HEK293 (cell line): ENCODE data around the gene EIF3F.

ENCODE experiments used
- ATF2 ChIP-seq: fragments of 450-650 bp; formaldehyde crosslinking; IDR thresholded peaks from 2 replicates; pipeline ENCODE4 v1.5.1; 2016; ENCODE audit warnings: missing biosample characterization, missing genetic modification characterization, low read depth
- HOXC10 ChIP-seq: sonication (generic); formaldehyde crosslinking; IDR thresholded peaks from 2 replicates; pipeline ENCODE4 v1.8.1; 2023; ENCODE audit warnings: mild to moderate bottlenecking, missing genetic modification reagents
- KLF17 ChIP-seq: fragments of 450-650 bp; formaldehyde crosslinking; IDR thresholded peaks from 2 replicates; pipeline ENCODE4 v1.5.1; 2016; ENCODE audit warnings: missing biosample characterization, missing genetic modification characterization
- SALL2 ChIP-seq: fragments of 450-650 bp; formaldehyde crosslinking; IDR thresholded peaks from 2 replicates; pipeline ENCODE4 v1.5.0; 2017; ENCODE audit warnings: missing biosample characterization, mild to moderate bottlenecking, missing genetic modification characterization, borderline replicate concordance
- SP7 ChIP-seq: fragments of 450-650 bp; formaldehyde crosslinking; IDR thresholded peaks from 2 replicates; pipeline ENCODE4 v1.5.1; 2016; ENCODE audit warnings: missing biosample characterization, missing genetic modification characterization
- TCF7L2 ChIP-seq: IDR thresholded peaks from 2 replicates; pipeline ENCODE4 v1.6.1; 2011; ENCODE audit warnings: low read depth, mild to moderate bottlenecking, inconsistent platforms, low read length, moderate library complexity, borderline replicate concordance
- TSHZ1 ChIP-seq: fragments of 450-650 bp; formaldehyde crosslinking; IDR thresholded peaks from 2 replicates; pipeline ENCODE4 v1.5.1; 2016; ENCODE audit warnings: missing biosample characterization, missing genetic modification characterization, borderline replicate concordance
- ZBTB17 ChIP-seq: fragments of 450-650 bp; formaldehyde crosslinking; IDR thresholded peaks from 2 replicates; pipeline ENCODE4 v1.5.1; 2016; ENCODE audit warnings: missing biosample characterization, missing genetic modification characterization
- ZBTB21 ChIP-seq: fragments of 450-650 bp; formaldehyde crosslinking; IDR thresholded peaks from 2 replicates; pipeline ENCODE4 v1.5.1; 2017; ENCODE audit warnings: missing biosample characterization, missing genetic modification characterization
- ZBTB6 ChIP-seq: fragments of 450-650 bp; formaldehyde crosslinking; IDR thresholded peaks from 2 replicates; pipeline ENCODE4 v1.5.1; 2017; ENCODE audit warnings: missing biosample characterization, missing genetic modification characterization
- ZNF114 ChIP-seq: fragments of 450-650 bp; formaldehyde crosslinking; IDR thresholded peaks from 2 replicates; pipeline ENCODE4 v1.5.0; 2017; ENCODE audit warnings: missing biosample characterization, missing genetic modification characterization
- ZNF133 ChIP-seq: fragments of 450-650 bp; formaldehyde crosslinking; IDR thresholded peaks from 2 replicates; pipeline ENCODE4 v1.5.1; 2016; ENCODE audit warnings: missing biosample characterization, missing genetic modification characterization
- ZNF157 ChIP-seq: fragments of 450-650 bp; formaldehyde crosslinking; IDR thresholded peaks from 2 replicates; pipeline ENCODE4 v1.5.1; 2016; ENCODE audit warnings: missing biosample characterization, missing genetic modification characterization
- ZNF184 ChIP-seq: fragments of 450-650 bp; IDR thresholded peaks from 2 replicates; pipeline ENCODE4 v1.5.1; 2018; ENCODE audit warnings: missing biosample characterization, mild to moderate bottlenecking, missing genetic modification characterization
- ZNF19 ChIP-seq: fragments of 450-650 bp; formaldehyde crosslinking; IDR thresholded peaks from 2 replicates; pipeline ENCODE4; 2016; ENCODE audit warnings: missing biosample characterization, missing genetic modification characterization, low read depth
- ZNF214 ChIP-seq: fragments of 450-650 bp; formaldehyde crosslinking; IDR thresholded peaks from 2 replicates; pipeline ENCODE4 v1.5.1; 2017; ENCODE audit warnings: missing biosample characterization, mild to moderate bottlenecking, missing genetic modification characterization, borderline replicate concordance
- ZNF221 ChIP-seq: fragments of 450-650 bp; formaldehyde crosslinking; IDR thresholded peaks from 2 replicates; pipeline ENCODE4 v1.5.1; 2017; ENCODE audit warnings: missing biosample characterization, missing genetic modification characterization, borderline replicate concordance
- ZNF223 ChIP-seq: fragments of 450-650 bp; formaldehyde crosslinking; IDR thresholded peaks from 2 replicates; pipeline ENCODE4 v1.5.1; 2016; ENCODE audit warnings: missing biosample characterization, missing genetic modification characterization
- ZNF292 ChIP-seq: fragments of 450-650 bp; formaldehyde crosslinking; IDR thresholded peaks from 2 replicates; pipeline ENCODE4 v1.5.1; 2016; ENCODE audit warnings: low read depth, missing biosample characterization, missing genetic modification characterization, borderline replicate concordance
- ZNF302 ChIP-seq: fragments of 450-650 bp; formaldehyde crosslinking; IDR thresholded peaks from 2 replicates; pipeline ENCODE4 v1.5.1; 2016; ENCODE audit warnings: missing biosample characterization, missing genetic modification characterization, low read depth
- ZNF335 ChIP-seq: fragments of 450-650 bp; formaldehyde crosslinking; conservative IDR thresholded peaks from 2 replicates; pipeline ENCODE4 v1.5.1; 2016; ENCODE audit warnings: missing biosample characterization, missing genetic modification characterization
- ZNF350 ChIP-seq: fragments of 450-650 bp; formaldehyde crosslinking; IDR thresholded peaks from 2 replicates; pipeline ENCODE4 v1.5.0; 2017; ENCODE audit warnings: missing biosample characterization, mild to moderate bottlenecking, missing genetic modification characterization
- ZNF416 ChIP-seq: fragments of 450-650 bp; formaldehyde crosslinking; IDR thresholded peaks from 2 replicates; pipeline ENCODE4 v1.5.1; 2016; ENCODE audit warnings: missing biosample characterization, missing genetic modification characterization
- ZNF610 ChIP-seq: fragments of 450-650 bp; formaldehyde crosslinking; IDR thresholded peaks from 2 replicates; pipeline ENCODE4 v1.5.1; 2016; ENCODE audit warnings: missing biosample characterization, missing genetic modification characterization, borderline replicate concordance
- ZNF629 ChIP-seq: fragments of 450-650 bp; formaldehyde crosslinking; IDR thresholded peaks from 2 replicates; pipeline ENCODE4 v1.5.1; 2017; ENCODE audit warnings: missing biosample characterization, missing genetic modification characterization
- ZNF692 ChIP-seq: fragments of 450-650 bp; formaldehyde crosslinking; IDR thresholded peaks from 2 replicates; pipeline ENCODE4 v1.5.1; 2016; ENCODE audit warnings: missing biosample characterization, missing genetic modification characterization
- ZNF791 ChIP-seq: fragments of 450-650 bp; formaldehyde crosslinking; IDR thresholded peaks from 2 replicates; pipeline ENCODE4 v1.5.1; 2016; ENCODE audit warnings: missing biosample characterization, missing genetic modification characterization
- ZNF830 ChIP-seq: fragments of 450-650 bp; IDR thresholded peaks from 2 replicates; pipeline ENCODE4 v1.5.0; 2018; ENCODE audit warnings: missing biosample characterization, missing genetic modification characterization, low read depth, mild to moderate bottlenecking, moderate library complexity
- ZSCAN18 ChIP-seq: fragments of 450-650 bp; formaldehyde crosslinking; IDR thresholded peaks from 2 replicates; pipeline ENCODE4 v1.5.1; 2016; ENCODE audit warnings: missing biosample characterization, missing genetic modification characterization
- ZXDB ChIP-seq: fragments of 450-650 bp; formaldehyde crosslinking; IDR thresholded peaks from 2 replicates; pipeline ENCODE4 v1.5.1; 2016; ENCODE audit warnings: missing biosample characterization, missing genetic modification characterization

EIF3F gene

GRCh38 chr11:7986768-7987559 lies at the start of gene EIF3F (continued):
- no peak for TF ChIP-seq ZNF157 (tag by site-specific recombination)
- TF ChIP-seq ZNF692 (tag by site-specific recombination): peak; percentile 80
- peak; percentile 89 for TF ChIP-seq ZXDB (tag by site-specific recombination)
- peak; percentile 79 for TF ChIP-seq ZNF629 (tag by site-specific recombination)
- TF ChIP-seq ZBTB6 (tag by site-specific recombination): peak; percentile 63; the same call in 1 of the 2 replicates
- no peak for TF ChIP-seq ZNF114 (tag by site-specific recombination)
- TF ChIP-seq ZBTB17: peak; percentile 77
- no peak for TF ChIP-seq SALL2 (tag by site-specific recombination)
- TF ChIP-seq KLF17 (tag by site-specific recombination): peak; percentile 77
- 0 out of 2 replicates have a peak, but pooled peaks have one; percentile 48 for TF ChIP-seq ZSCAN18 (tag by site-specific recombination)
- TF ChIP-seq ZBTB21 (tag by site-specific recombination): peak; percentile 56
- TF ChIP-seq ZNF184 (tag by site-specific recombination): peak; percentile 79
- TF ChIP-seq SP7 (tag by site-specific recombination): peak; percentile 84
- no peak for TF ChIP-seq ZNF133
- no peak for TF ChIP-seq ZNF19 (tag by site-specific recombination)
- no peak for TF ChIP-seq HOXC10 (CRISPR knock-in tag)
- TF ChIP-seq ZNF335 (tag by site-specific recombination): peak; percentile 66
- no peak for TF ChIP-seq ZNF221 (tag by site-specific recombination)
- no peak for TF ChIP-seq ZNF350
- TF ChIP-seq ZNF830: no peak
- no peak for TF ChIP-seq ZNF416 (tag by site-specific recombination)
- TF ChIP-seq ZNF223 (tag by site-specific recombination): no peak; the same call in 1 of the 2 replicates
- no peak for TF ChIP-seq ZNF214 (tag by site-specific recombination)
- no peak for TF ChIP-seq ZNF292 (tag by site-specific recombination)
- TF ChIP-seq TSHZ1 (tag by site-specific recombination): no peak
- no peak for TF ChIP-seq ZNF302 (tag by site-specific recombination)
- peak; percentile 70; the same call in 1 of the 2 replicates for TF ChIP-seq ATF2 (tag by site-specific recombination)
- TF ChIP-seq ZNF610 (tag by site-specific recombination): 0 out of 2 replicates have a peak, but pooled peaks have one; percentile 25
- peak; percentile 59; the same call in 1 of the 2 replicates for TF ChIP-seq TCF7L2
- TF ChIP-seq ZNF791: no peak
